Sigmoid colon (tissue), 7 donors: ENCODE measurements around the gene GAGE2A. TPM values are rescaled to one million over a fixed set of nuclear protein-coding genes. Genes with fewer than 3 reads are reported as not detected.

Experiments
- DNase-seq: peaks from one replicate; pipeline ENCODE4 v3.0.0-alpha.2; 2019
- H3K27ac ChIP-seq, 4 donors: fragments of 200-600 bp; sonication (generic); one replicate each; pipeline ENCODE4 v1.5.1; 2016 to 2019; ENCODE audit warnings: mild to moderate bottlenecking in 1 of 4
- H3K27me3 ChIP-seq, 3 donors: fragments of 200-600 bp; sonication (generic); one replicate each; pipeline ENCODE4 v1.5.1; 2019; ENCODE audit warnings: mild to moderate bottlenecking in 1 of 3
- H3K36me3 ChIP-seq, 4 donors: fragments of 200-600 bp; sonication (generic); one replicate each; pipeline ENCODE4 v1.5.1; 2016 to 2019
- H3K4me1 ChIP-seq, 4 donors: fragments of 200-600 bp; sonication (generic); one replicate each; pipeline ENCODE4 v1.5.1; 2017 to 2019
- H3K4me3 ChIP-seq, 4 donors: fragments of 200-600 bp; sonication (generic); one replicate each; pipeline ENCODE4 v1.5.1; 2017 to 2019; ENCODE audit warnings: mild to moderate bottlenecking in 2 of 4, moderate library complexity in 1 of 4
- H3K9me3 ChIP-seq, 4 donors: fragments of 200-600 bp in 3 of 4; sonication (generic) in 3 of 4; one replicate each; pipeline versions ENCODE4 v1.5.1 to v1.6.1; 2013 to 2019
- EP300 ChIP-seq, 4 donors: sonication (generic); formaldehyde crosslinking; IDR thresholded peaks; one replicate each; pipeline ENCODE4 v1.6.1; 2017; ENCODE audit warnings: antibody characterized with exemption in 4 of 4
- POLR2A ChIP-seq, 2 donors: fragments of 450-650 bp; IDR thresholded peaks; one replicate each; pipeline ENCODE4 v1.6.1; 2016; ENCODE audit warnings: antibody characterized with exemption in 2 of 2, mild to moderate bottlenecking in 2 of 2, moderate library complexity in 2 of 2
- POLR2AphosphoS5 ChIP-seq, 4 donors: sonication (generic); formaldehyde crosslinking; IDR thresholded peaks; one replicate each; pipeline ENCODE4 v1.6.1; 2017; ENCODE audit warnings: antibody characterized with exemption in 4 of 4
- WGBS, 2 donors: extraction: QIAGEN DNeasy Blood & Tissue Kit; methylation state at CpG; one replicate each; pipeline ENCODE4 v1.1.7; 2013; 5-methylcytosine and 5-hydroxymethylcytosine counted together
- intact Hi-C: fragments of 100-400 bp; cut with DNase I; formaldehyde crosslinking; loops from one replicate; pipeline ENCODE4 v1.15.1; 2023
- polyA plus RNA-seq, 3 donors: library from polyadenylated mRNA; stranded (reverse); fragments of 200-250 nt; gene quantifications; one replicate each; pipeline ENCODE4 v1.2.3, GENCODE V29; 2013
- total RNA-seq, 4 donors: library from RNA; depleted of rRNA; stranded (reverse); fragments of >200 nt; gene quantifications; one replicate each; pipeline ENCODE4 v1.1.0, GENCODE V29; 2016
- TF ChIP-seq, protein P1 (sequence below), 4 experiments: fragments of 450-650 bp in 3 of 4; fragments of 200-600 bp in 1 of 4; IDR thresholded peaks; one replicate each; pipeline ENCODE4 v1.5.1; 2016 to 2019; ENCODE audit warnings: antibody characterized with exemption in 4 of 4, mild to moderate bottlenecking in 3 of 4, moderate library complexity in 2 of 4
- donor health status: healthy with polysubstance abuse.
- donor health status: Bipolar disorder and iron deficiency.
- donor health status: healthy.

GAGE2A gene
- total and polyA plus RNA-seq, 7 donors, result not detected

DNA sequence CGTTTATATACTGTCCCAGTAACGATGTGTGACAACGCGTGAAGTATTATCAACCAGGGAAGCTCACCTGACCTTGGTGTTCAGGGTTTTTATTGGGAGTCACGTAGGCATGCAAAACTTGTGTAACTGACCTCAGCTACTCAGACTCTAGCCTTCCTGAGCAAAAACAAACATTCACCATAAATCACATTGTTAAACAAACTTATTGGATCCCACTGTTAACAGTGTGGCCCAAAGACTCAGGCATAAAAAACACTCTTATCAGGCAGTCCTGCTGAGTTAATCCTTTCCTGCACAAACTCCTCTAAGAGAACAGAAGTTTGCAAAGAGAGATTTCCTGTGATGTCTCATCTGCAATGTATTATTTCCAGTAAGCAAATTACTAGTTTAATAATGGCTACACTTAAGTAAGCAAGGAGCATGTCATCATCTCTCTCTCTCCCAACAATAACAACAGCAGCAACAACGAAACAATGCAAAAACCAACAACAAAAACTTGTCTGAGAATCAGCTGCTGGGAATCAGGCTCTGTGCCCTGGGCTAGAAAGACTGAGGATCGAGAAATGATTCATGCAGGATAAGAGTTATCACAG lies 21.5 kb downstream of the GAGE2A start:
- no peaks in the 10 kb centered on the region for H3K4me1 ChIP-seq
- no peak for DNase-seq
- no peak for TF ChIP-seq EP300 (IDR thresholded peaks at IDR 0.05)
- TF ChIP-seq, protein P1, sequence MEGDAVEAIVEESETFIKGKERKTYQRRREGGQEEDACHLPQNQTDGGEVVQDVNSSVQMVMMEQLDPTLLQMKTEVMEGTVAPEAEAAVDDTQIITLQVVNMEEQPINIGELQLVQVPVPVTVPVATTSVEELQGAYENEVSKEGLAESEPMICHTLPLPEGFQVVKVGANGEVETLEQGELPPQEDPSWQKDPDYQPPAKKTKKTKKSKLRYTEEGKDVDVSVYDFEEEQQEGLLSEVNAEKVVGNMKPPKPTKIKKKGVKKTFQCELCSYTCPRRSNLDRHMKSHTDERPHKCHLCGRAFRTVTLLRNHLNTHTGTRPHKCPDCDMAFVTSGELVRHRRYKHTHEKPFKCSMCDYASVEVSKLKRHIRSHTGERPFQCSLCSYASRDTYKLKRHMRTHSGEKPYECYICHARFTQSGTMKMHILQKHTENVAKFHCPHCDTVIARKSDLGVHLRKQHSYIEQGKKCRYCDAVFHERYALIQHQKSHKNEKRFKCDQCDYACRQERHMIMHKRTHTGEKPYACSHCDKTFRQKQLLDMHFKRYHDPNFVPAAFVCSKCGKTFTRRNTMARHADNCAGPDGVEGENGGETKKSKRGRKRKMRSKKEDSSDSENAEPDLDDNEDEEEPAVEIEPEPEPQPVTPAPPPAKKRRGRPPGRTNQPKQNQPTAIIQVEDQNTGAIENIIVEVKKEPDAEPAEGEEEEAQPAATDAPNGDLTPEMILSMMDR (IDR thresholded peaks at IDR 0.05), result no peak
- no peak for TF ChIP-seq POLR2AphosphoS5 (IDR thresholded peaks at IDR 0.05)
- TF ChIP-seq POLR2A (IDR thresholded peaks at IDR 0.05), result no peak
- WGBS, 2 donors, result 29 to 54% methylated on average over 7 of the region's 7 CpGs
- H3K27ac ChIP-seq, result no peak overlapping the region
- no peaks in the 10 kb centered on the region for H3K27me3 ChIP-seq
- no peak overlapping the region for H3K4me3 ChIP-seq
- intact Hi-C loops, result no loop called here
- H3K36me3 ChIP-seq, result no peaks in the 10 kb centered on the region
- H3K9me3 ChIP-seq, result no peaks in the 10 kb centered on the region

DNA sequence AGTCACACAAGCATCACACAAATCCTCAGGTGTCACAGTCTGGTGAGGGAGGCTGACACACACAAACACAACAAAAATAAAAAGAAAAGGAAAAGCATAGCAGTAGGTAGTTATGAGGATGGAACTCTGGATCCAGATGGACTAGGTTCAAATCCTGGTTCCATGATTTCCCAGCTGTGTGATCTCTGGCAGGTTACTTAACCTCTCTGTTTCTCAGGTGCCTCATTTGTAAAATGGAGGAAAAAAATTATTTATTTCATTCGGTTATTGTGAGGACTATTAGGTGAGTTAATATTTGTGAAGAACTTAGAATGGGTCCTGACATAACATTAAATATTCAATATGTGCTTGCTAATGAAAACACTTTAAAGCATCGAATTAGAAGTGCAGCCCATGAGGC lies 29.3 kb downstream of the GAGE2A start:
- H3K4me3 ChIP-seq, result no peak overlapping the region
- no peaks in the 10 kb centered on the region for H3K9me3 ChIP-seq
- WGBS, 2 donors, result 82 to 89% methylated on average over 2 of the region's 2 CpGs
- no peak for DNase-seq
- no peak overlapping the region for H3K27ac ChIP-seq
- no peaks in the 10 kb centered on the region for H3K36me3 ChIP-seq
- TF ChIP-seq POLR2AphosphoS5 (IDR thresholded peaks at IDR 0.05), result no peak
- TF ChIP-seq, protein P1 (IDR thresholded peaks at IDR 0.05), result no peak
- no peaks in the 10 kb centered on the region for H3K4me1 ChIP-seq
- intact Hi-C loops, result no loop called here
- H3K27me3 ChIP-seq, result no peaks in the 10 kb centered on the region

DNA sequence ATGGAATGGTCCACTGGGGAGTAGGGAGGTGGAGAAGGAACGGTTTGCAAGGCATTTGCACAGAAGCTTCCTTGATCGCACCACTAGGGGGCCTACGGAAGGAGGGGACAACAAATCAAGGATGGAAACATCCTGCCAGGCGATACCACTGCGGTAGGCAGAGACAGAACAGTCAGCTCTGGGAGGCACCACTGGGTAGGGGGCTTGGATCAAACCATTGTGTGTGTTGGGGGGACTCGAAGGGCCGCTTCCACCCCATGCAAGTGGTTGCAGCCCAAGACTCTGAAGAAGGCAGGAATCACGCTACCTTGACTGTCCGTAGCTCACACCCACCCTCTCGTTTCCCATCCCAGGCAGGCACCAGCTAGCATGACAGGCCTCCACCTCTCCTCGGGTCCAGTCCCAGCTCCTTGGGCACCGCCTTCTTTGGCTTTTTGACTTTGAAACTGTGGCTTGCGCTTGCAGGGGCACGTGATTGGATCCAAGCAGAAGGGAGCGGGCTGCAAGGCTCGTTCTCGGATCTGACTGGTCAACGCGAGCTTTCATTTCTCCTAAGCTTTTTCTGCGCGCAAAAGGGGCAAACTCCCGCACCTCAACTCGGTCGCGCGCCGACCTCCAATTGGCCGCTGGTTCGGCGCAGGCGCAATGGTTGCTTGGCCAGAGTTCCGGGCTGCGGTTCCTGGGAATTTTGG lies 37.9 kb downstream of the GAGE2A start:
- no peak for DNase-seq
- Histone ChIP-seq H3K27ac (no peak overlapping the region), H3K9me3 (no peaks in the 10 kb centered on the region), H3K4me1 (no peaks in the 10 kb centered on the region), H3K27me3 (no peaks in the 10 kb centered on the region), H3K4me3 (no peak overlapping the region), H3K36me3 (no peaks in the 10 kb centered on the region)
- TF ChIP-seq EP300 (IDR thresholded peaks at IDR 0.05) (no peak), POLR2AphosphoS5 (IDR thresholded peaks at IDR 0.05) (no peak), POLR2A (IDR thresholded peaks at IDR 0.05) (no peak)
- TF ChIP-seq, protein P1 (IDR thresholded peaks at IDR 0.05), result no peak
- WGBS, 2 donors, result 46 to 76% methylated on average over 33 of the region's 33 CpGs
- intact Hi-C loops, result no loop called here

DNA sequence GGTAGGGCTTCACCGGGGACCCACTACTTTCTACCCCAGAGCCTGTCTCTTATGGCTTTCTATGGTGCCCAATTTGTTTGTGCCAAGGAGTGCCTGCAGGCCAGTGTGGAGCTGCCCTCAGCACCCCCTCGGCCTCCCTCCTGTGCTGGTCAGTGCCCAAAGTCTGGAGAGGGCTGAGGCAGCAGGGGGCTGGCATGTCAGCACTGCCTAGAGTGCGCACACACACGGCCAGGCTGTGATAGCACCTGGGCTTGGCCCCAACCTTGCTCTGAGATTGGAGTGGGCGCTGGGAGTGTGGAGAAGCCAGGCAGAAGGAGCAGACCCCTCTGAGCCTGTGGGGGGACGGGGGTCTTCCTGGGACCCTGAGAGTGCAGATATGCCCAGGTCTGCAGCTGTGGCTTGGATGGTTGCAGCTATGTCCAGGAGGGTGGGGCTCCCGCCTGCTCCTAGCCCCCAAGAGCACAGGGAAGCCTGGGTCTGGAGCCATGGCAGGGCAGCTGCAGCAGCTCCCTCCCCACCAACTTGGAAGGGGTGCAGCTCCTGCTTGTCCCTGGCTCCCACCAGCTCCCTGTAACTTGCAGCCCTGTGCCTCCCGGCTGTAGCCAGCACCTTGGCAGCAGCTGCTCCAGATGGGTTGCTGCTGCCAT lies 55.8 kb downstream of the GAGE2A start:
- no peaks in the 10 kb centered on the region for H3K4me1 ChIP-seq
- no peak overlapping the region for H3K27ac ChIP-seq
- no peaks in the 10 kb centered on the region for H3K27me3 ChIP-seq
- 74 to 83% methylated on average over 8 of the region's 8 CpGs for WGBS, 2 donors
- intact Hi-C loops, result no loop called here
- no peaks in the 10 kb centered on the region for H3K9me3 ChIP-seq
- no peak for DNase-seq
- TF ChIP-seq, protein P1 (IDR thresholded peaks at IDR 0.05), result no peak
- no peak for TF ChIP-seq POLR2A (IDR thresholded peaks at IDR 0.05)
- no peak for TF ChIP-seq POLR2AphosphoS5 (IDR thresholded peaks at IDR 0.05)
- no peak for TF ChIP-seq EP300 (IDR thresholded peaks at IDR 0.05)
- H3K36me3 ChIP-seq, result no peaks in the 10 kb centered on the region
- H3K4me3 ChIP-seq, result no peak overlapping the region

Other genes with a start within 250 kb of the GAGE2A start
- not detected for gene GAGE12C, start 57.3 kb upstream of the GAGE2A start, total RNA-seq
- not detected for gene GAGE12C, start 57.3 kb upstream of the GAGE2A start, polyA plus RNA-seq
- not detected for gene GAGE12D, start 47.8 kb upstream of the GAGE2A start, total RNA-seq
- not detected for gene GAGE12D, start 47.8 kb upstream of the GAGE2A start, polyA plus RNA-seq
- not detected for gene GAGE12E, start 38.2 kb upstream of the GAGE2A start, total RNA-seq
- not detected for gene GAGE12E, start 38.2 kb upstream of the GAGE2A start, polyA plus RNA-seq
- not detected for gene GAGE12F, start 28.7 kb upstream of the GAGE2A start, total RNA-seq
- gene GAGE12F, start 28.7 kb upstream of the GAGE2A start, polyA plus RNA-seq, result not detected
- gene GAGE12G, start 19.1 kb upstream of the GAGE2A start, total RNA-seq, result not detected
- gene GAGE12G, start 19.1 kb upstream of the GAGE2A start, polyA plus RNA-seq, result not detected
- not detected for gene GAGE12H, start 9.5 kb upstream of the GAGE2A start, total RNA-seq
- not detected for gene GAGE12H, start 9.5 kb upstream of the GAGE2A start, polyA plus RNA-seq
- not detected for gene GAGE1, start 9.5 kb downstream of the GAGE2A start, total RNA-seq
- not detected for gene GAGE1, start 9.5 kb downstream of the GAGE2A start, polyA plus RNA-seq
- not detected for gene PAGE1, start 106.5 kb downstream of the GAGE2A start, total RNA-seq
- gene PAGE1, start 106.5 kb downstream of the GAGE2A start, polyA plus RNA-seq, result not detected
- not detected for gene PAGE4, start 239.8 kb downstream of the GAGE2A start, total RNA-seq
- gene PAGE4, start 239.8 kb downstream of the GAGE2A start, polyA plus RNA-seq, result not detected